HFFc6 (cell line): Measurements from ENCODE around the gene CAVIN1. TPM values are rescaled to one million over a fixed set of nuclear protein-coding genes. Genes with fewer than 3 reads are reported as not detected.

ENCODE experiments used
- DNase-seq: peaks from one replicate; pipeline ENCODE4 v3.0.0-alpha.2; 2018
- H3K27ac Mint-ChIP-seq: 2 replicates; pipeline ENCODE4 v1.8.0; 2020; ENCODE audit warnings: mild to moderate bottlenecking, mixed read lengths
- H3K27me3 Mint-ChIP-seq: 2 replicates; pipeline ENCODE4 v1.8.0; 2021; ENCODE audit warnings: mild to moderate bottlenecking, moderate library complexity, mixed read lengths; ENCODE audit not compliant: insufficient read depth
- H3K36me3 Mint-ChIP-seq: 2 replicates; pipeline ENCODE4 v1.8.0; 2021; ENCODE audit warnings: low read depth, mixed read lengths
- H3K4me1 Mint-ChIP-seq: 2 replicates; pipeline ENCODE4 v1.8.0; 2020; ENCODE audit warnings: low read depth, mixed read lengths
- H3K4me3 Mint-ChIP-seq: 2 replicates; pipeline ENCODE4 v1.8.0; 2020; ENCODE audit warnings: mild to moderate bottlenecking, moderate library complexity, mixed read lengths
- H3K9me3 Mint-ChIP-seq: 2 replicates; pipeline ENCODE4 v1.8.0; 2020; ENCODE audit warnings: mild to moderate bottlenecking, mixed read lengths
- total RNA-seq, 6 experiments: library from RNA; stranded (reverse); fragmentation: NEBNext Ultra II Directional; extraction: Animal tissue kit (Norgen Biotek cat#: 25700); gene quantifications; 2 replicates in 1 of 6; 3 replicates in 5 of 6; pipeline ENCODE4 v1.2.3, GENCODE V29; 2021
- TF ChIP-seq, protein P1 (sequence below): fragments of 200-600 bp; sonication (generic); IDR thresholded peaks from 2 replicates; pipeline ENCODE4 v1.5.0; 2021; ENCODE audit warnings: antibody characterized with exemption, mild to moderate bottlenecking

CAVIN1 gene
- total RNA-seq, 6 experiments from 2014 or later: 1,059 to 1,221 (median 1,100) TPM

DNA sequence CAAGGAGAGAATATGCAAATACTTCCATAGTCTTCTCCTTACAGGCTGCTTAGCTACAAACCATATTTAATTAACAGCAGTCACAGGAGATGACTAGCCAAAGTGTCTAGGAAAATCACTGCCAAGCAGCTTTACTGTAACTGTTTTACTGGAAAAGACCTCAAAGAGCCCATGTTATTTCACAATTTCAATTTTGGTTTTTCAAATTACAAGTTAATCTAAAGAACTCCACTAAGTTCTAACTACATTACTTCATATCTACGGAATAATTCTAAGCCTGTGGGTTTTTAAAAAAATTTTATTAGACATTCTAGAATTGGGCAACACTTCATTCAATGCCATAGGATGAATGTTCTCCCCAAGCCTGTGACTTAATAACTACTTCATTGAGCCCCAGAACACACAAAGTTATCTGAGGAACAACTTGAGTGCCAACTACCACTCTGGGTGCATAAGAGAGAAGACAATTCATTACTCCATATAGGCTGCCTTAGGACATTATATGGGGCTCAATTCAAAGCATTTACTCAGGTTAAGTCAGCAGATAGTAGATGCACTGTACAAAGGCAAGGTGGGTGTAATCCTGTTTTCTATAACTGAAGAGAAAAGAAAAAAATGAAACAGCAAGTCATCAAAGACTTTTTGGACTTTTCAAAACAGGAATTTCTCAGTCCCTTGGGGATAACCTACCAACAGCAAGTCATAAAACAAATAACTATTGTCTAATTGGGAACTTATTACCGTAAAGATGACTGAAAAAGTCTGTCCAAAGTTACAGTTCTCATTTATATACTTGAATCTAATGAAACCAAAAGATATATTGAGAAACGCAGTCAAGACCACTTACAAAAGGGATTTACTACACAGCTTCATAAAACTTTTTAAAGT, 67.9 kb downstream of the CAVIN1 start:
- TF ChIP-seq, protein P1, sequence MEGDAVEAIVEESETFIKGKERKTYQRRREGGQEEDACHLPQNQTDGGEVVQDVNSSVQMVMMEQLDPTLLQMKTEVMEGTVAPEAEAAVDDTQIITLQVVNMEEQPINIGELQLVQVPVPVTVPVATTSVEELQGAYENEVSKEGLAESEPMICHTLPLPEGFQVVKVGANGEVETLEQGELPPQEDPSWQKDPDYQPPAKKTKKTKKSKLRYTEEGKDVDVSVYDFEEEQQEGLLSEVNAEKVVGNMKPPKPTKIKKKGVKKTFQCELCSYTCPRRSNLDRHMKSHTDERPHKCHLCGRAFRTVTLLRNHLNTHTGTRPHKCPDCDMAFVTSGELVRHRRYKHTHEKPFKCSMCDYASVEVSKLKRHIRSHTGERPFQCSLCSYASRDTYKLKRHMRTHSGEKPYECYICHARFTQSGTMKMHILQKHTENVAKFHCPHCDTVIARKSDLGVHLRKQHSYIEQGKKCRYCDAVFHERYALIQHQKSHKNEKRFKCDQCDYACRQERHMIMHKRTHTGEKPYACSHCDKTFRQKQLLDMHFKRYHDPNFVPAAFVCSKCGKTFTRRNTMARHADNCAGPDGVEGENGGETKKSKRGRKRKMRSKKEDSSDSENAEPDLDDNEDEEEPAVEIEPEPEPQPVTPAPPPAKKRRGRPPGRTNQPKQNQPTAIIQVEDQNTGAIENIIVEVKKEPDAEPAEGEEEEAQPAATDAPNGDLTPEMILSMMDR: no peak
- H3K4me1 Mint-ChIP-seq: peaks cover 28% of the 10 kb centered on the region
- H3K27ac Mint-ChIP-seq: peak overlapping the region; percentile 11
- H3K36me3 Mint-ChIP-seq: peaks cover 6% of the 10 kb centered on the region; the same call in 1 of the 2 replicates
- no peaks in the 10 kb centered on the region; the same call in 1 of the 2 replicates for H3K27me3 Mint-ChIP-seq
- H3K9me3 Mint-ChIP-seq: no peaks in the 10 kb centered on the region
- no peak for DNase-seq
- H3K4me3 Mint-ChIP-seq: no peak overlapping the region

Other genes starting within 250 kb of the CAVIN1 start
- not detected for gene KCNH4, start 242.1 kb downstream of the CAVIN1 start, total RNA-seq
- not detected for gene HCRT, start 237.8 kb downstream of the CAVIN1 start, total RNA-seq
- 1 to 10 TPM; 1.5 to 7.5 (median 6.4) TPM for gene GHDC, start 228.8 kb downstream of the CAVIN1 start, total RNA-seq
- 10 to 100 TPM; 16.8 to 22.5 (median 20.1) TPM for gene STAT5B, start 146.9 kb downstream of the CAVIN1 start, total RNA-seq
- gene STAT5A, start 134.8 kb downstream of the CAVIN1 start, total RNA-seq: 1 to 10 TPM in 1 of 6 experiments, under 1 TPM in 5; 0.27 to 1.0 (median 0.53) TPM
- gene STAT3, start 34.8 kb downstream of the CAVIN1 start, total RNA-seq: 10 to 100 TPM; 65.3 to 74.5 (median 68.8) TPM
- 10 to 100 TPM; 29.6 to 56.7 (median 37.1) TPM for gene ATP6V0A1, start 35.6 kb upstream of the CAVIN1 start, total RNA-seq
- 10 to 100 TPM; 38.7 to 43.1 (median 39.9) TPM for gene NAGLU, start 113.0 kb upstream of the CAVIN1 start, total RNA-seq
- gene HSD17B1, start 129.7 kb upstream of the CAVIN1 start, total RNA-seq: 1 to 10 TPM in 4 of 6 experiments, under 1 TPM in 2; 0.66 to 1.5 (median 1.1) TPM
- 10 to 100 TPM; 64.6 to 77.6 (median 71.1) TPM for gene COASY, start 138.9 kb upstream of the CAVIN1 start, total RNA-seq
- gene MLX, start 143.8 kb upstream of the CAVIN1 start, total RNA-seq: 10 to 100 TPM; 40.7 to 48.3 (median 47.0) TPM
- 10 to 100 TPM in 5 of 6 experiments, 1 to 10 TPM in 1; 7.3 to 18.2 (median 16.0) TPM for gene PSMC3IP, start 154.5 kb upstream of the CAVIN1 start, total RNA-seq
- 10 to 100 TPM; 42.5 to 61.1 (median 48.9) TPM for gene RETREG3, start 186.1 kb upstream of the CAVIN1 start, total RNA-seq
- gene TUBG1, start 186.4 kb upstream of the CAVIN1 start, total RNA-seq: 100 to 1,000 TPM in 5 of 6 experiments, 10 to 100 TPM in 1; 85.5 to 127 (median 112) TPM
- 10 to 100 TPM; 15.2 to 17.3 (median 16.9) TPM for gene TUBG2, start 236.0 kb upstream of the CAVIN1 start, total RNA-seq